ENCODE data around the gene TSPAN1.
A peak's percentile ranks its signal among the peaks of the same experiment; 100 is the strongest.
"Not testable (repeated sequence)": the region's sequence is repeated elsewhere in the genome, so short reads cannot be mapped to it uniquely, and the experiment has no call there.

Gene TSPAN1

GRCh38 chr1:46220808-46221207 is 45.9 kb downstream of the TSPAN1 start:
- no peak for DNase-seq

GRCh38 chr1:46221749-46222148 is 46.9 kb downstream of the TSPAN1 start:
- DNase-seq, result no peak

- DNase-seq, result not testable (repeated sequence)
Observed at GRCh38 chr1:46223055-46223454, 48.2 kb downstream of the TSPAN1 start.

GRCh38 chr1:46223472-46223943 is 48.6 kb downstream of the TSPAN1 start:
- peak; percentile 51 for DNase-seq

GRCh38 chr1:46224966-46225365 is 50.1 kb downstream of the TSPAN1 start:
- DNase-seq, result no peak

- DNase-seq, result not testable (repeated sequence)
Observed at GRCh38 chr1:46231231-46231630, 56.3 kb downstream of the TSPAN1 start.
